Effector memory CD4-positive, alpha-beta T cell (primary cell): ENCODE results near the gene EGFR.

Experiments
- DNase-seq, 3 donors: peaks; one replicate each; pipeline ENCODE4 v3.0.0-alpha.2; 2020
- H3K27ac ChIP-seq: 2 replicates; pipeline ENCODE4 v1.7.0; 2013; ENCODE audit warnings: mild to moderate bottlenecking, low read length, moderate library complexity; ENCODE audit not compliant: insufficient read depth, poor library complexity, severe bottlenecking
- H3K27me3 ChIP-seq: replicated peaks from 2 replicates; pipeline ENCODE4 v1.7.0; 2013; ENCODE audit warnings: mild to moderate bottlenecking, low read length; ENCODE audit not compliant: insufficient read depth, control insufficient read depth, poor library complexity, severe bottlenecking
- H3K36me3 ChIP-seq: 2 replicates; pipeline ENCODE4 v1.7.0; 2013; ENCODE audit warnings: mild to moderate bottlenecking, low read length, moderate library complexity; ENCODE audit not compliant: control insufficient read depth, insufficient read depth
- H3K4me1 ChIP-seq: 2 replicates; pipeline ENCODE4 v1.7.0; 2013; ENCODE audit warnings: low read length, mild to moderate bottlenecking; ENCODE audit not compliant: control insufficient read depth, insufficient read depth, poor library complexity, severe bottlenecking
- H3K4me3 ChIP-seq: 2 replicates; pipeline ENCODE4 v1.7.0; 2013; ENCODE audit warnings: low read length, low read depth, mild to moderate bottlenecking; ENCODE audit not compliant: insufficient read depth, poor library complexity, severe bottlenecking
- H3K9me3 ChIP-seq: 2 replicates; pipeline ENCODE4 v1.7.0; 2013; ENCODE audit warnings: mild to moderate bottlenecking, low read length, moderate library complexity; ENCODE audit not compliant: control insufficient read depth

The EGFR gene

GRCh38 chr7:55174856-55175255 lies 156.0 kb downstream of the EGFR start:
- Histone ChIP-seq H3K27me3 (no peaks in the 10 kb centered on the region), H3K36me3 (no peaks in the 10 kb centered on the region)

DNA sequence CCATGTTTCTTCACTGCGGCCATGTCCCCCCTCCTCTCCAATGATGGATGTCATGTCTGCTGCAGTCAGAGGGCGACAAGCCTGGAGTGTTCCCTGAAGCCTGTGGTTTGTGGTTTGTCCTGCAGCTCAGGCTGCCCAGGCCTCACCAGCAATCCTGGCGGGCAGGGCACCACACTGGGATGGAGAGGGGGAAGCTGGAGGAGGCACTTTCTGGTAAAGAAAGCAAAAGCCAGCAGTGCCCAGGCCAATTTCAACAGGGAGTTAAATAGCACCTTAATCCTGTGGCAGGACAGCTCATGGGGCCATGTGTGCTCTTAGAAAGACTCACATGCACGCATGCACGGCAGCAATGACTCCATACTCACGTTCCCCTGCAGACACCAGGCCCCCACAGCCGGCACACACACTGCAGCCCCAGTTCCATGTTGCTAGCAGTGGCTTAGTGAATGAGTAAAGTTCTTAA lies 158.3 kb downstream of the EGFR start:
- DNase-seq = no peak
- no peaks in the 10 kb centered on the region for H3K27me3 ChIP-seq
- H3K9me3 ChIP-seq = no peaks in the 10 kb centered on the region
- H3K4me1 ChIP-seq = no peaks in the 10 kb centered on the region
- H3K27ac ChIP-seq = no peak overlapping the region
- H3K4me3 ChIP-seq = no peak overlapping the region
- no peaks in the 10 kb centered on the region for H3K36me3 ChIP-seq

More at GRCh38 chr7:55174856-55175255, 156.0 kb downstream of the EGFR start:
- H3K4me1 ChIP-seq = no peaks in the 10 kb centered on the region
- no peaks in the 10 kb centered on the region for H3K9me3 ChIP-seq
- no peak for DNase-seq
- no peak overlapping the region for H3K27ac ChIP-seq
- H3K4me3 ChIP-seq = no peak overlapping the region

DNA sequence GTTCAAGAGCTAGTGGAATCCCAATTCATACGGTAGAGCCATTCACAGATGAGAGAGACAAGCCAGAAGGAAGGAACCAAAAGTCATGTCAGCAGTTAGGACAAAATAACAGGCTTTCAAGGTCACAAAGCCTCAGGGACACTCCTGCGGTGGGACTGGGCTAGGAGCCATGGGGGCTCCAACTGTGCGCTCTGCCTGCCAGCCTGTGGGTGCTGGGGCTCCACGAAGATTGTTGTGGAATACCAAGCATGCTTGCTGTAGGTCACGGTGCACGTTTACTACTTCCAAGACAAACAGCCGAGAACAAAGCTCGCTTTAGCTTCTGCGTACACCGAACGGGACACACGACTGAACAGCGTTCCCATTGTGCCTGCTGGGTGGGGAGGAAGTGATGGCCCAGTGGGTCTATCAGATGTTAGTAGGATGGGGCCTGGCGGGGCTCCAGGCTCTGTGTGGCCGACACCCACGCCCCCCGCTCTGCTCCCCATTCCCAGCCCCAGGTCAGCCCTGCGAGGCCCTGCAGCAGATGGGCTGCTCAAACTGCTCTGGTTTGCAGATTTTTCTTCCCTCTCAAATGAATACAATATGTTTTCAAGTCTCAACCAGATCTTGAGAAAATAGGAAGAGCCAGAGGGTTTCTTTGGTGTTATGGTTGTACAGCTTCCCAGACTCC lies 158.9 kb downstream of the EGFR start:
- Histone ChIP-seq H3K9me3 (no peaks in the 10 kb centered on the region), H3K4me1 (no peaks in the 10 kb centered on the region), H3K4me3 (no peak overlapping the region), H3K27ac (no peak overlapping the region), H3K36me3 (no peaks in the 10 kb centered on the region), H3K27me3 (no peaks in the 10 kb centered on the region)
- DNase-seq = no peak

GRCh38 chr7:55178292-55178862 lies 159.6 kb downstream of the EGFR start:
- Histone ChIP-seq H3K27me3 (no peaks in the 10 kb centered on the region), H3K4me1 (no peaks in the 10 kb centered on the region), H3K36me3 (no peaks in the 10 kb centered on the region), H3K4me3 (no peak overlapping the region), H3K9me3 (no peaks in the 10 kb centered on the region), H3K27ac (no peak overlapping the region)
- DNase-seq = no peak

DNA sequence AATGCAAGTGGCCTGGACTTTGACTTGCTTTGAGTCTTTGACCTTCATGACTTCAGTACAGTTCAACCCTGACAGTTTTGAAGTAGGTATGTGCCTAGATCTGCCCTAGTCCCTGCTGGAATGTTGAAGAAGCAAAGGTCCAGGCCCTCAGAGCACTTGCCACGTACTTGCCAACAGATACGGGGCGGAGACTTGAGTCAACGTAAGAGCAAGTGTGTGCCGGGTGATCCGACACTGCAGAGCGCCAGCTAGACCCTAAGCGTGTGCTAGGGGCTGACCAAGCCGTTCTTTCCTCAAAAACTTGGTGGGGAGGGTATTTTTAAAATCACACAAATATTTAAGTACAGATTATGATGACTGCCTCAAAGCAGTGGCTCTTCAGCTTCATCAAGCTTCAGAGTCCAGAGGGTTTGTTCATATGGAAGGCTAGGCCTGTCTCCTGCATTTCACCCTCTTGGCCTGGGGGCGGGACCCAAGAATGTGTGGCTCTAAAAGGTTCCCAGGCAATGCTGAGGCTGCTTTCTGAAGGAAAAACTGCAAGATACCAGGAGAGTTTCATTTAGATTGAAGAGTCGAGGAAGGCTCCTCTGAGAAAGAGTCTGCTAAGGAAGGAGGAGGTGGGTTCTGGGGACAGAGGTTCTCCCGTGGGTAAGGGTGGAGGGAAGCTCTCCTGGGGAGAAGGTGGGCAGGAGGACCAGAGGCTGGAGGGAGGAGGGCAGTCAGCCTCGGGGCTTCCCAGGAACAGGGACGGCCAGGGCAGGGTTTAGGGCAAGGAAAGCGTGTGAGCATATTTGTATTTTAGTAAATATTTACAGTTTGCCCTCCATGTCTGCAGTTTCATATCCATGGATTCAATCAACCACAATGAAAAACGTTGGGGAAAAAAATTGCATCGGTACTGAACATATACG lies 160.3 kb downstream of the EGFR start:
- H3K9me3 ChIP-seq = no peaks in the 10 kb centered on the region
- no peaks in the 10 kb centered on the region for H3K27me3 ChIP-seq
- H3K36me3 ChIP-seq = no peaks in the 10 kb centered on the region
- no peak overlapping the region for H3K4me3 ChIP-seq
- no peaks in the 10 kb centered on the region for H3K4me1 ChIP-seq
- H3K27ac ChIP-seq = no peak overlapping the region
- DNase-seq = no peak

DNA sequence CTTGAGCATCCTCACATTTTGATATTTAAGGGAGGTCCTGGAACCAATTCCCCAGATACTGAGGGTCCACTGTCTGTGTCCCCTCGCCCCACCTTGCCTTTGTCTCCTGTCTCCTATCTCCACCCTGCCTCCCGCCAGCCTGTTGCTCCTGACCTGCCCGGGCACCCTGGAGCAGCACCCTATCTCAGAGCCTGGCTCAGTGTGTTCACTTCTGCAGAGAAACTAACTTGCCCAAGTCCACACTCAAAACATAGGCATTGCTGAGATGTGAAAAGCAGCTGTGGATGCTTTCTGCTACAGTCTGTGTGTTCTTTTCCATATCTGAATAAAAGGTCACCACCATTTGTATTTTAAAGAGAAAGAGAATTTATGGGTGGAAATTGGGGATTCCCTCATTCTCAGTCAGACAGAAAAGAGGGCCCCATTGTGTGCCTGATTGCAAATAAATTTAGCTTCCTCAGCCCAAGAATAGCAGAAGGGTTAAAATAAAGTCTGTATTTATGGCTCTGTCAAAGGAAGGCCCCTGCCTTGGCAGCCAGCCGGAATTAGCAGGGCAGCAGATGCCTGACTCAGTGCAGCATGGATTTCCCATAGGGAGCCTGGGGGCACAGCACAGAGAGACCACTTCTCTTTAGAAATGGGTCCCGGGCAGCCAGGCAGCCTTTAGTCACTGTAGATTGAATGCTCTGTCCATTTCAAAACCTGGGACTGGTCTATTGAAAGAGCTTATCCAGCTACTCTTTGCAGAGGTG lies 161.3 kb downstream of the EGFR start:
- H3K27me3 ChIP-seq = no peaks in the 10 kb centered on the region
- H3K27ac ChIP-seq = no peak overlapping the region
- DNase-seq = no peak
- no peaks in the 10 kb centered on the region for H3K36me3 ChIP-seq
- no peaks in the 10 kb centered on the region for H3K4me1 ChIP-seq
- H3K9me3 ChIP-seq = no peaks in the 10 kb centered on the region
- H3K4me3 ChIP-seq = no peak overlapping the region

- Histone ChIP-seq H3K27ac (no peak overlapping the region), H3K4me1 (no peaks in the 10 kb centered on the region), H3K9me3 (no peaks in the 10 kb centered on the region), H3K4me3 (no peak overlapping the region), H3K27me3 (no peaks in the 10 kb centered on the region), H3K36me3 (no peaks in the 10 kb centered on the region)
- DNase-seq = no peak
Measured at GRCh38 chr7:55180963-55181542, 162.2 kb downstream of the EGFR start.

GRCh38 chr7:55181762-55182161 lies 162.9 kb downstream of the EGFR start:
- H3K36me3 ChIP-seq = no peaks in the 10 kb centered on the region

DNA sequence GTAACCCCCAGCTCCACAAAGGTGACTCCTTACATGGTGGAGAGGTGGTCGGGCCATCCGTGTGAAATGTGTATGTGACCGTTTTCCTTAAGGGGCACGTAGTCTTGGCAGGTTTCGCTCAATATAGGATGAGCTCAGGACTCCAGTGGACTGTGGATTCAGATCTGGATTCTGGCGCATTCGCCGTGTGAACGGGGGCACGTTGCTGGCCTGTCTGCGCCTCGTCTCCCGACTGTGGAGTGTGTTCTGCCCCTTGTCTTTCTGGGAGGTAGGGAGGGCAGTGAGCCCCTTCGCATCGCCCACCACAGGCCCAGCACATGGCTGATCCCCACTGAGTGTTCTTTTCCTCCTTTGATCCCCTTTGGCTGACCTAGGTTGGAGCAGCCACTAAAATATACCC lies 165.1 kb downstream of the EGFR start:
- H3K9me3 ChIP-seq = no peaks in the 10 kb centered on the region
- no peak for DNase-seq
- no peaks in the 10 kb centered on the region for H3K27me3 ChIP-seq
- no peaks in the 10 kb centered on the region for H3K36me3 ChIP-seq
- no peaks in the 10 kb centered on the region for H3K4me1 ChIP-seq
- H3K4me3 ChIP-seq = no peak overlapping the region
- no peak overlapping the region for H3K27ac ChIP-seq

More at GRCh38 chr7:55181762-55182161, 162.9 kb downstream of the EGFR start:
- Histone ChIP-seq H3K4me3 (no peak overlapping the region), H3K9me3 (no peaks in the 10 kb centered on the region), H3K27ac (no peak overlapping the region), H3K4me1 (no peaks in the 10 kb centered on the region), H3K27me3 (no peaks in the 10 kb centered on the region)
- no peak for DNase-seq
